GM18873 (cell line): Measurements from ENCODE around the gene MFAP1.
A peak's percentile ranks its signal among the peaks of the same experiment; 100 is the strongest.
"Not testable (repeated sequence)": the region's sequence is repeated elsewhere in the genome, so short reads cannot be mapped to it uniquely, and the experiment has no call there.

Experiments
- ATAC-seq: cut with Tn5 transposase; IDR thresholded peaks from one replicate; pipeline ENCODE4 v1.9.1; 2021; ENCODE audit warnings: mild to moderate bottlenecking, moderate library complexity, moderate number of reproducible peaks; ENCODE audit not compliant: unreplicated experiment, low FRiP score

MFAP1 gene

GRCh38 chr15:43824302-43825246, at the start of gene MFAP1:
TSS of gene MFAP1 (minus strand) at chr15:43824690. CDS start at chr15:43824569, 121 bp downstream.
- peak; percentile 73 for ATAC-seq

- ATAC-seq, result no peak
Observed at GRCh38 chr15:43873651-43874050, 49.2 kb upstream of the MFAP1 start.

- no peak for ATAC-seq
Observed at GRCh38 chr15:43872416-43873020, 48.0 kb upstream of the MFAP1 start.

- no peak for ATAC-seq
Observed at GRCh38 chr15:43871835-43872234, 47.3 kb upstream of the MFAP1 start.

- ATAC-seq, result no peak
Observed at GRCh38 chr15:43868406-43868805, 43.9 kb upstream of the MFAP1 start.

- no peak for ATAC-seq
Observed at GRCh38 chr15:43867096-43867495, 42.6 kb upstream of the MFAP1 start.

- ATAC-seq, result not testable (repeated sequence)
Observed at GRCh38 chr15:43866636-43867035, 42.1 kb upstream of the MFAP1 start.

GRCh38 chr15:43859546-43859945, 35.1 kb upstream of the MFAP1 start:
- ATAC-seq, result no peak

GRCh38 chr15:43854801-43855200, 30.3 kb upstream of the MFAP1 start:
- no peak for ATAC-seq

- ATAC-seq, result no peak
Observed at GRCh38 chr15:43852607-43853006, 28.1 kb upstream of the MFAP1 start.

- ATAC-seq, result no peak
Observed at GRCh38 chr15:43851251-43851650, 26.8 kb upstream of the MFAP1 start.

GRCh38 chr15:43845421-43845820, 20.9 kb upstream of the MFAP1 start:
- no peak for ATAC-seq

GRCh38 chr15:43832485-43832884, 8.0 kb upstream of the MFAP1 start:
- not testable (repeated sequence) for ATAC-seq

- not testable (repeated sequence) for ATAC-seq
Observed at GRCh38 chr15:43831519-43832052, 7.1 kb upstream of the MFAP1 start.

- not testable (repeated sequence) for ATAC-seq
Observed at GRCh38 chr15:43830691-43831275, 6.3 kb upstream of the MFAP1 start.

- ATAC-seq, result not testable (repeated sequence)
Observed at GRCh38 chr15:43829951-43830540, 5.6 kb upstream of the MFAP1 start.

GRCh38 chr15:43828061-43828657, 3.7 kb upstream of the MFAP1 start:
- ATAC-seq, result no peak

- ATAC-seq, result peak; percentile 40
Observed at GRCh38 chr15:43826508-43827341, 2.2 kb upstream of the MFAP1 start, which contains the start of gene WDR76. TSS of gene WDR76 (plus strand) at chr15:43827002. CDS start at chr15:43827033, 31 bp downstream.

GRCh38 chr15:43826029-43826507, 1.6 kb upstream of the MFAP1 start:
- ATAC-seq, result no peak
